ENCODE measurements around the gene ANO4.
"Not testable (repeated sequence)": the region's sequence is repeated elsewhere in the genome, so short reads cannot be mapped to it uniquely, and the experiment has no call there.

The ANO4 gene

GRCh38 chr12:100871195-100871734, 76.7 kb downstream of the ANO4 start:
- DNase-seq (ENCODE audit: low read depth in 2 of 2) = no peak

DNA sequence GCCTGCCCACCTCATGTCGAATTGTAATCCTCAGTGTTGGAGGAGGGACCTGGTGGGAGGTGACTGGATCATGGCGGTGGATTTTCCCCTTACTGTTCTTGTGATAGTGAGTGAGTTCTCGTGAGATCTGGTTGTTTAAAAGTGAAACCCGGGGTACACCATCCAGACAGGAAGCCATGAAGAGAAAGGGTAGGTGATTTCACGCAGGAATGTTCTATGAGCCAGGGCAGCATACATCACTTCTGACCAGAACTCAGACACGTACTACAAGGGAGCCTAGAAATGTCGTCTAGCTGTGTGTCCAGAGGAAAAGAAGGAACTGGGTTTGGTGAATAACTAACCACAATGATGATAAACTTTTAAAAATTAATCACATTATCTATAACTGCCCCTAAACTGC, 80.6 kb downstream of the ANO4 start:
- DNase-seq (ENCODE audit: low read depth in 2 of 2) = no peak

- DNase-seq (ENCODE audit: low read depth in 2 of 2) = no peak
Measured at GRCh38 chr12:100875771-100876170, 81.2 kb downstream of the ANO4 start.

- DNase-seq (ENCODE audit: low read depth in 2 of 2) = no peak
Measured at GRCh38 chr12:100877776-100878175, 83.2 kb downstream of the ANO4 start.

DNA sequence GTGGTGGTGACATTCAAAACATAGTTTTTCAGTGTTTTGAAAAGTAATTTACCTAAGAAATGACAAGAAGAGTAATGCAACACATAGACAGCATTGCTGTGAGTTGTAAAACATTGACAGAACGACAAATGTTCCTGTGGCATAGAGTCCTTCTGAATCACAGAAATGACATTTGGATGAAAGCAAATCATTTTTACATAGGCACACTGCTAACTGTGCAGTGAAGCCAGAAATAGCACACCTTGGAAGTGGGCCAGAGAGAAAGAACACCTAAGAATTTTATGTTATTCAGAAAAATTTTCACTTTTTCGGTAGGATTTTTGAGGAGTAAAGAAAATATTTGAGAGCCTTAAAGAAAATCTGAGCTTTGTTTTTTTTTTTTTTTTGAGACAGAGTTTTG, 100.6 kb downstream of the ANO4 start:
- DNase-seq (ENCODE audit: low read depth in 2 of 2) = no peak

DNA sequence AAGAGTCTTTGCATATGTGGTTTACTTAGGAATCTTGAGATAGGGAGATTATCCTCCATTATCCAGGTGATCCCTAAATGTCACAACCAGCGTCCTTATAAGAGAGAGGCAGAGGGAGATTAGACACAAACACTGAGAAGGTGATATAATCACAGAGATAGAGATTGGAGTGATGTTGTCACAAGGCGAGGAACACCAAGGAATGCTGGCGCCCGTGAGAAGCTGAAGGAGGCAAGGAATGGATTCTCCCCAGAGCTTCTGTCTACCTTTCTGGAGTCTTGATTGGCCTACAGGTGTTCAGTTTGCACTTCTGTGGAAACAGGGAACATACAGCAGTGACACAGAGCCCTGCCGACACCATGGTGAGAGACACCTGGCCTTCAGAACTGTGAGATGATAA, 101.6 kb downstream of the ANO4 start:
- no peak for DNase-seq (ENCODE audit: low read depth in 2 of 2)

- DNase-seq (ENCODE audit: low read depth in 2 of 2) = no peak
Measured at GRCh38 chr12:100897240-100897639, 102.7 kb downstream of the ANO4 start.

DNA sequence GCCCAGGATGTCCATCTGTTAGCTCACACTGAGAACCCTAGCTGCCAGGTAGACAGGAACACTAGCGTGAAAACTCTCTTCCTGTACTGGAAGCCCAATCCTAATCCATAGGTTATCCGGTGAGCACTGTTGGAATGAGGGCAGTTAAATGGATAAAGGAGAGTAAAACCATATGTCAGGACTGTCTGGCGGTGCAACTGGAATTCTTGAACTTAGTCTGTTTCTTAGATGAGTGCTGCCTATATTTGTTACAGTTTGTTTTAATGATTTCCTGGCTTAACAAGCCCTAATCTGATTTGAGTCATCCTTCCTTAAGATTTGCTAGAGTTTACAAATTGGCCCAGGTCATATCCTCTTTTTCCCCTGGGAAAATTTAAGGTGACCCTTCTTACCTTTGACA, 104.7 kb downstream of the ANO4 start:
- no peak for DNase-seq (ENCODE audit: low read depth in 2 of 2)

DNA sequence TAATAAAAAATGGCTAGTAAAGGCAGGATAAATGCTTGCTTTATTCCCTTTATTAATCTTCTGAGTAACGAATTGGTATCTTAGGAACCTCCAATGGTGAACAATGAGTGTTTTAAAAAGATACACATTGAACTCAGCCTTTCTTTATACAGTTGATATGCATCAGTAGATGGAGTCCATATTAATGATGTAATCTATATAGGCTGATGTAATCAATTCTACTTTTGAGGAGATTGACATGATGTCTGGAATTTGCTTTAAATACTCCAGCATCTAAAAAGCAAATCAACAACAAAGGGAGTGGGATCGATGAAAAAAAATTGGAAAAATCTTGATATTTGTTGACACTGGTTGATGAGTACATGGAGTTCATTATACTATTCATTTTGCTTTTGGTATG, 106.2 kb downstream of the ANO4 start:
- DNase-seq (ENCODE audit: low read depth in 2 of 2) = no peak

- no peak for DNase-seq (ENCODE audit: low read depth in 2 of 2)
Measured at GRCh38 chr12:100901266-100901665, 106.7 kb downstream of the ANO4 start.

DNA sequence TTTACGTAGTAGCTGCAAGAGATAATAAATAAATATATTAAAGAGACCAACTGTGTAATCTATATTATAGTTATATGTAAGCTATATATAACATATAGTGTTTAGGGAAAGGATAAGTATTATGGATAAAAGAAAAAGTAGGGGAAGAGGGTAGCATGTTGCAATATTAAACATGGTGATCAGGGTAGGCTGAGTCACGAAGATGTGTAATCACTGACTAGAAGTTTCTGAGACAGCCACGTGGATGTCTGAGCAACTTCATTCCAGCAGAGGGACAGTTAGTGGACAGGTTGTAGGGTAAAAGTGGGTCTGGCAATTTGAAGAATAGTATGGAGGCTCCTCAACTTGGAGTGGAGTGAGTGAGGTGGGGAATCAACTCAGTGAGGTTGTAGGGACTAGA, 109.7 kb downstream of the ANO4 start:
- no peak for DNase-seq (ENCODE audit: low read depth in 2 of 2)

DNA sequence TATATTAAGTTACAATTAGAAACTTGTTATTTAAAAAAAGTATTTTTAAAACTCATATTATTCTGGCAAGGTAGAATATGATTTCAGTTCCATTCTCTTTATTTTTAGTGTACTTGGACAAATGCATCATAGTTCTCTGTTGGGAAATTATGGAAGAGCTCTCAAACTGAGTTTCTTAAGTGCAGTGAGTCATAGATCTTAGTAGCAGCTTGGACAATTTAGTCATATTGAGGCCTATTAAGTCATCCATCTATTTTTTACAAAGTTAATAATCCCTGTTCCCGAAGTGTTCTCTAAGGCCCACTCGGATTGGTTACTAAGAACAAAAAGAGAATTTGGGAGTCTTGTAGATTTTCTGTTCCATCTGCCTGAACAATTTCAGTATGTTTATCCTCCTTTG, 113.9 kb downstream of the ANO4 start:
- DNase-seq (ENCODE audit: low read depth in 2 of 2) = no peak

- DNase-seq (ENCODE audit: low read depth in 2 of 2) = no peak
Measured at GRCh38 chr12:100913872-100914592, 119.5 kb downstream of the ANO4 start.

DNA sequence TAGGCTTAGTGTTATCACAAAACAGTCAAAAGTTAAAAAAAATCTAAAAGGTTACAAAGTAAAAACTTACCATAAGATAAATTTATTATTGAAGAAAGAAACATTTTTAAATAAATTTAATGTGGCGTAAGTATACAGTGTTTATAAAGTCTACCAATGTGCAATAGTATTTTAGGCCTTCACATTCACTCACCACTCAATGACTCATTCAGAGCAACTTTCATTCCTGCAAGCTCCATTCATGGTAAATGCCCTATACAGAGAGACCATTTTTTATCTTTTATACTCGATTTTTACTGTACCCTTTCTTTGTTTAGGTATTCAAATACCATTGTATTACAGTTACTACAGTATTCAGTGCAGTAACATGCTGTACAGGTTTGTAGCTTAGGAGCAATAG, 124.5 kb downstream of the ANO4 start:
- DNase-seq (ENCODE audit: low read depth in 2 of 2) = no peak

DNA sequence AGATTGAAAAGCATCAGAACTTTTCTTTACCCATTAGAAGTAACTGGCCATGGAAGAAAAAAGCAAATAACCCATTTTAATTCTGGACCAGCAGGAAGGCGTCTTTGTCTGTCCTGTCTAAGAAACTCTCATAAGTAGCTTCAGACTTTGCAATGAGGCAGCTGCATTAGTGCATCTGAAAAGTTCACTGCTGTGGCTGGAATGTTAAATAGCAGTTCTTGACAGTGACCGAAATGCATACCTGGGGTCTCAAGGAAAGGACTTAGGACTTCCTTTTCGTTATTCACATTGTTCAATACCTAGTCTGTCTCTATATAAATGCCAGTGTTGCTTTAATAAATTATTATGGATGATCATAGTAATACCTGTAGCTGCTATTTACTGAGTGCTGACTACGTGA, 125.9 kb downstream of the ANO4 start:
- DNase-seq (ENCODE audit: low read depth in 2 of 2) = no peak

GRCh38 chr12:100926669-100927248, 132.2 kb downstream of the ANO4 start:
- no peak for DNase-seq (ENCODE audit: low read depth in 2 of 2)

- DNase-seq (ENCODE audit: low read depth in 2 of 2) = no peak
Measured at GRCh38 chr12:100927826-100928225, 133.2 kb downstream of the ANO4 start.

DNA sequence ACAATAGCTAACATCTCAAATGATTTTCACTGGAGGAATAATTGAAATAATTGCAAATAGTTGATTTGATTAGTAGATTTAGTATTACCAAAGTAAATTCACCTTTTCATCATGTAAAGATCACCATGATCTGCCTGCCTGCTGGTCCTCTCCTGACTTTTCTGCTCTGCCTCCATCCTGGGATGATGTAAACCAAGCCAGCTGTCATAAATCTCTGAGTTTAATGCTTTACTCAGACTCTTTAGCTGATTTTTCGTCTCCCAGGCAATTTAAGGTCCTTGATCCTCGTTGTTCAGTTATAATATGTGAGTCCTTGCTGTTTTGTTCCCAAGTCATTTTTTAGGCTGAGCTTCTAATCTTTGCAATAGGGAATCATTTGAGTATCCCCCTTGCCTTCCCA, 138.0 kb downstream of the ANO4 start:
- no peak for DNase-seq (ENCODE audit: low read depth in 2 of 2)

- not testable (repeated sequence) for DNase-seq (ENCODE audit: low read depth in 2 of 2)
Measured at GRCh38 chr12:100933531-100933930, 139.0 kb downstream of the ANO4 start.

DNA sequence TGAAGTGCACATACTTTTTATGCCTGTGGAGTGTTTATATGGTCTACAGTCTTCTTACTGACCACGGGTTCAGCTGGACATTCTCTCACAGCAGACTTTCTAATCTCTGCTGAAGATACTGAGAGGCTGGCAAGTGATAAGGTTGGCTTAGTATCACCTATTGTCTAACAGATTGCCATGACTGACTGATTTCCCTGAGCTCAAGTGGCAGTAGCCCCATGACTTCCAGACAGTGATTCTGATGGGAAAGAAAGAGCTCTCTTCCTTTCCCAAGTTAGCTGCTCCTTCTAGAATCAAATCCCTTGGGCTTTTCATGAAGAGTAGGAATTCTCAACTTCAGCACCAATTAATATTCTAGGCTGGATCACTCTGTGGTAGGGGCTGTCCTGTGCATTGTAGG, 141.4 kb downstream of the ANO4 start:
- no peak for DNase-seq (ENCODE audit: low read depth in 2 of 2)

- DNase-seq (ENCODE audit: low read depth in 2 of 2) = no peak
Measured at GRCh38 chr12:100936661-100937060, 142.1 kb downstream of the ANO4 start.

GRCh38 chr12:100940503-100940902, 145.9 kb downstream of the ANO4 start:
- no peak for DNase-seq (ENCODE audit: low read depth in 2 of 2)

DNA sequence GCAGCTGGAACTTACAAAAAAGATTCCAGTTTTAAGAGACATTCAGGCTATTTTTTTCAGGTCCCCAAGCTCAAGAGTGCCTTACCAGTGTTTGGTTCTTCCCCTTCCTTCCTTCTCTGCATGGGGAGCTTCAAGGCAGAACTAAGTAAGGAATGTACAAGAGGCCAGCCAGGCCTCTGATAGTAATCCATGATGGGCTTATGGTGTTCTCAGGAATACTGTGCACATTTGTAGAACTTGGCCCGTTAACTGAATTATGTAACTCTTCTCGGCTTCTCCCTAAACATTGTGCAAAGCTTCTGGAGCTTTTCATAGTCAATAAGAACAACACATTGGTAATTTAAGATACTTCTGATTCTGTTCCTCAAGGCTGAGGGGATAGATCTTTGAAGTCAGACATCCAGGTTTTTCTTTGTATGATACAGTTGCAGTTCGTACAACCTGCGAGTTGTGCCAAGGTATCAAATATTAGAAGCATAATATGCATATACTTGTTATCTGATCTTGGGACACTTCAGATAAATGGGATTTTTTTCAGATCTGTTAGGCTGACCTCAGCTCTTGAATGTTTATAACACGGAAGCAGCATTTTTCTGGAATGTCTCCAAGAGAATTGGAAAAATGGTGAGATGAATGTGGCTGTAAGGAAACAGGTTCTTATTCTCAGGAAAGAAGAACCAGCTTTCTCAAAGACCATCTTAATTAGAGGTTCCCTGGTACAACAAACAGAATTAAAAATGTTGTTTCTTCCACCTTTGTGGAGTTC, 148.6 kb downstream of the ANO4 start:
- no peak for DNase-seq (ENCODE audit: low read depth in 2 of 2)

Measured in activated CD4-positive, alpha-beta T cell treated with anti-CD3 and anti-CD28 coated beads for 24 hours (primary cell).